OCI-LY3 (cell line): ENCODE measurements around the gene GLIS1.

Experiments
- H2AFZ ChIP-seq: fragments of 200-600, 300-600 bp; shearing (Covaris generic); 2 replicates; pipeline ENCODE4 v1.6.0; 2014; ENCODE audit warnings: antibody characterized with exemption, low read depth, low read length
- H3K27ac ChIP-seq: fragments of 200-600, 300-600 bp; sonication (generic); 2 replicates; pipeline ENCODE4 v1.5.1; 2014; ENCODE audit warnings: mild to moderate bottlenecking, low read length, moderate library complexity, mixed read lengths
- H3K27me3 ChIP-seq: fragments of 200-600, 300-600 bp; sonication (generic); 2 replicates; pipeline ENCODE4 v1.6.1; 2014; ENCODE audit warnings: low read depth, low read length, mixed read lengths
- H3K36me3 ChIP-seq: fragments of 200-600, 300-600 bp; sonication (generic); replicated peaks from 2 replicates; pipeline ENCODE3; 2014; ENCODE audit warnings: low read depth, low read length, mixed read lengths
- H3K4me1 ChIP-seq: fragments of 300-600, 200-600 bp; sonication (generic); 2 replicates; pipeline ENCODE4 v1.6.1; 2014; ENCODE audit warnings: low read length, mixed read lengths
- H3K4me2 ChIP-seq: fragments of 200-600, 300-600 bp; sonication (generic); 2 replicates; pipeline ENCODE4 v1.6.1; 2014; ENCODE audit warnings: low read length, mixed read lengths
- H3K4me3 ChIP-seq: fragments of 300-600, 200-600 bp; sonication (generic); 2 replicates; pipeline ENCODE4 v1.5.1; 2014; ENCODE audit warnings: antibody characterized with exemption, mild to moderate bottlenecking, low read length, moderate library complexity
- H3K79me2 ChIP-seq: fragments of 300-600, 200-600 bp; shearing (Covaris generic); 2 replicates; pipeline ENCODE4 v1.6.1; 2014; ENCODE audit warnings: mild to moderate bottlenecking, low read length, mixed read lengths
- H3K9ac ChIP-seq: fragments of 300-600, 200-600 bp; shearing (Covaris generic); 2 replicates; pipeline ENCODE4 v1.6.0; 2014; ENCODE audit warnings: mild to moderate bottlenecking, low read length, moderate library complexity
- H3K9me3 ChIP-seq: fragments of 200-600, 300-600 bp; shearing (Covaris generic); 2 replicates; pipeline ENCODE4 v1.6.1; 2014; ENCODE audit warnings: low read length, mixed read lengths; ENCODE audit not compliant: insufficient read depth
- H4K20me1 ChIP-seq: fragments of 200-600, 300-600 bp; sonication (generic); 2 replicates; pipeline ENCODE4 v1.6.1; 2016; ENCODE audit warnings: low read length, mixed read lengths; ENCODE audit not compliant: insufficient read depth
- CTCF ChIP-seq: fragments of 200-600, 300-600 bp; sonication (generic); IDR thresholded peaks from 2 replicates; pipeline ENCODE4 v1.5.1; 2014; ENCODE audit warnings: antibody characterized with exemption, low read length, low read depth
- EZH2phosphoT487 ChIP-seq: fragments of 200-600 bp; shearing (Covaris generic); IDR thresholded peaks from 2 replicates; pipeline ENCODE4 v1.6.1; 2018; ENCODE audit warnings: antibody characterized with exemption, mixed run types, low read depth

GLIS1 gene

DNA sequence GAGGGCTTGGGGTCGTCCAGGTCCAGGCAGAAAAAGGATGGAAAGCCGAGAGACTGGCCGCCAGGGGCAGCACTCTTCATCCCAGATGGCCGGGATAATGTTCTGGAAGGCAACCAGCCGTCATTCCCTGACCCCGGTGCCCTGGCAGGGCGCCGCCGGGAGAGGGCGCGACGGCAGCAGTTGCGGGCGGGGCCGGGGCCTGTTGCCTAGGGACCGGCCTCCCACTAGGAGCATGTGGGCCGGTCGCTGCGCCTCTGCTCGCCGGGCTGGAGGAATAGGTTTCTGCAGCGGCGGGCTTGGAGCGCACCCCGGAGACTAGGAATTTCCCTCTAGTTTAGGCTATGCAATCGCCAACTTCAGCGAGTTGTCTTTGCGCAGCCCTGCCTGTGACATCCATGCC is 268.8 kb downstream of the GLIS1 start:
- Histone ChIP-seq H3K4me1 (no peaks in the 10 kb centered on the region), H3K4me2 (no peak overlapping the region), H3K36me3 (no peaks in the 10 kb centered on the region), H3K27ac (no peak overlapping the region), H4K20me1 (no peaks in the 10 kb centered on the region), H3K9me3 (no peaks in the 10 kb centered on the region), H3K4me3 (no peak overlapping the region), H3K9ac (no peak overlapping the region), H3K27me3 (no peaks in the 10 kb centered on the region), H3K79me2 (no peaks in the 10 kb centered on the region), H2AFZ (no peak overlapping the region)
- TF ChIP-seq CTCF = no peak
- no peak for TF ChIP-seq EZH2phosphoT487

DNA sequence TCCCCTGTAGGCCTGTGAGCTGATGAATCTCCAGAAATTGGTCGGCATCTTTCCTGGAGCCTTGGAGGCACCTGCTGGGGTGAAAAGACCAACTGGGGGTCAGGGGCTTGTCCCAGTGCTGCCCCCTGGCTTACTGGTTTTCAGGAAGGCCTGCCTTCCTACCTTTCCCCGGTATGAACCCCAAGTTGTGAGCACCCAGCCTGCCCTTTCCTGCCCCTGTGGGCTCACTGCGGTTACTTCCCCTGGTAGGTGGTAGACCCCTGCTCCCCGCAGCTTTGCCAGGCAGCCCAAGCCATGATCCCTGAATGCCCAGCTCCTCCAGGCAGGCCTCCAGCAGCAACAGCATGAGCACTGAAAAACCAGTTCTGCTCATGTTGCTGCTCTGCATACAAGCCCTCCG is 269.6 kb downstream of the GLIS1 start:
- no peaks in the 10 kb centered on the region for H3K4me1 ChIP-seq
- TF ChIP-seq EZH2phosphoT487 = no peak
- no peak for TF ChIP-seq CTCF
- no peak overlapping the region for H3K9ac ChIP-seq
- no peak overlapping the region for H2AFZ ChIP-seq
- H3K27ac ChIP-seq = no peak overlapping the region
- no peaks in the 10 kb centered on the region for H3K79me2 ChIP-seq
- no peaks in the 10 kb centered on the region for H3K36me3 ChIP-seq
- no peaks in the 10 kb centered on the region for H3K9me3 ChIP-seq
- H3K27me3 ChIP-seq = no peaks in the 10 kb centered on the region
- no peak overlapping the region for H3K4me3 ChIP-seq
- H3K4me2 ChIP-seq = no peak overlapping the region
- H4K20me1 ChIP-seq = no peaks in the 10 kb centered on the region

GRCh38 chr1:53468374-53468773 is 270.6 kb downstream of the GLIS1 start:
- TF ChIP-seq EZH2phosphoT487 = no peak
- TF ChIP-seq CTCF = no peak

GRCh38 chr1:53467391-53467790 is 271.6 kb downstream of the GLIS1 start:
- no peaks in the 10 kb centered on the region for H3K79me2 ChIP-seq
- no peak overlapping the region for H3K27ac ChIP-seq
- TF ChIP-seq CTCF (no peak), EZH2phosphoT487 (no peak)
- no peak overlapping the region for H3K4me2 ChIP-seq
- H3K9ac ChIP-seq = no peak overlapping the region
- no peak overlapping the region for H3K4me3 ChIP-seq
- H4K20me1 ChIP-seq = no peaks in the 10 kb centered on the region
- H3K36me3 ChIP-seq = no peaks in the 10 kb centered on the region
- H3K27me3 ChIP-seq = no peaks in the 10 kb centered on the region
- H3K9me3 ChIP-seq = no peaks in the 10 kb centered on the region
- no peak overlapping the region for H2AFZ ChIP-seq
- H3K4me1 ChIP-seq = no peaks in the 10 kb centered on the region

More at GRCh38 chr1:53468374-53468773, 270.6 kb downstream of the GLIS1 start:
- no peaks in the 10 kb centered on the region for H3K9me3 ChIP-seq
- H3K4me1 ChIP-seq = no peaks in the 10 kb centered on the region
- no peak overlapping the region for H3K4me2 ChIP-seq
- no peaks in the 10 kb centered on the region for H3K36me3 ChIP-seq
- H3K79me2 ChIP-seq = no peaks in the 10 kb centered on the region
- H3K9ac ChIP-seq = no peak overlapping the region
- H3K27me3 ChIP-seq = no peaks in the 10 kb centered on the region
- no peak overlapping the region for H2AFZ ChIP-seq
- no peak overlapping the region for H3K4me3 ChIP-seq
- no peaks in the 10 kb centered on the region for H4K20me1 ChIP-seq
- H3K27ac ChIP-seq = no peak overlapping the region
